GM23338 (cell line): Measurements from ENCODE around the gene BMS1. TPM values are rescaled to one million over a fixed set of nuclear protein-coding genes. Genes with fewer than 3 reads are reported as not detected.

Experiments
- ATAC-seq: fragments of 200-7000 bp; cut with Tn5 transposase; 3 replicates; pipeline ENCODE4 v1.9.1; 2020
- DNase-seq: peaks from one replicate; pipeline ENCODE4 v3.0.0-alpha.2; 2015; ENCODE audit warnings: low spot score
- H2AFZ ChIP-seq: fragments of 200-600 bp; sonication (generic); 2 replicates; pipeline ENCODE4 v1.8.0; 2016; ENCODE audit warnings: antibody characterized with exemption, mild to moderate bottlenecking, moderate library complexity
- H3F3A ChIP-seq: fragments of 200-600 bp; sonication (generic); replicated peaks from 2 replicates; pipeline ENCODE4 v1.8.0; 2017; ENCODE audit warnings: antibody characterized with exemption, mixed run types, low read depth
- H3K27ac ChIP-seq: fragments of 200-600 bp; sonication (generic); 2 replicates; pipeline ENCODE4 v1.6.1; 2016; ENCODE audit warnings: low read depth
- H3K27me3 ChIP-seq: fragments of 200-600 bp; sonication (generic); 2 replicates; pipeline ENCODE4 v1.8.0; 2016; ENCODE audit warnings: mild to moderate bottlenecking, mixed run types, moderate library complexity; ENCODE audit not compliant: insufficient read depth
- H3K36me3 ChIP-seq: fragments of 200-600 bp; sonication (generic); 2 replicates; pipeline ENCODE4 v1.8.0; 2016; ENCODE audit warnings: mild to moderate bottlenecking; ENCODE audit not compliant: insufficient read depth
- H3K4me1 ChIP-seq: fragments of 200-600 bp; sonication (generic); 2 replicates; pipeline ENCODE4 v1.8.0; 2016; ENCODE audit warnings: mild to moderate bottlenecking, moderate library complexity; ENCODE audit not compliant: insufficient read depth
- H3K4me2 ChIP-seq: fragments of 200-600 bp; sonication (generic); 2 replicates; pipeline ENCODE4 v1.7.1; 2017; ENCODE audit warnings: mixed run types
- H3K4me3 ChIP-seq: fragments of 200-600 bp; sonication (generic); 2 replicates; pipeline ENCODE4 v1.6.1; 2016; ENCODE audit warnings: mixed run types
- H3K79me2 ChIP-seq: fragments of 200-600 bp; sonication (generic); replicated peaks from 2 replicates; pipeline ENCODE4 v1.8.0; 2017; ENCODE audit warnings: mild to moderate bottlenecking; ENCODE audit not compliant: insufficient read depth
- H3K9me2 ChIP-seq: fragments of 200-600 bp; sonication (generic); 2 replicates; pipeline ENCODE4 v1.8.0; 2017; ENCODE audit not compliant: insufficient read depth
- H4K20me1 ChIP-seq: fragments of 200-600 bp; sonication (generic); replicated peaks from 2 replicates; pipeline ENCODE4 v1.8.0; 2017; ENCODE audit warnings: mild to moderate bottlenecking; ENCODE audit not compliant: insufficient read depth
- H3K27ac Mint-ChIP-seq: 2 replicates; pipeline ENCODE4 v1.8.0; 2020; ENCODE audit warnings: inconsistent platforms, mild to moderate bottlenecking, moderate library complexity, mixed read lengths
- H3K27me3 Mint-ChIP-seq: 3 replicates; pipeline ENCODE4 v1.8.0; 2022; ENCODE audit warnings: low read depth, mild to moderate bottlenecking, moderate library complexity, mixed read lengths, inconsistent platforms; ENCODE audit not compliant: insufficient read depth, poor library complexity
- H3K36me3 Mint-ChIP-seq: 3 replicates; pipeline ENCODE4 v1.8.0; 2021; ENCODE audit warnings: low read depth, mild to moderate bottlenecking, inconsistent platforms, moderate library complexity, mixed read lengths
- H3K4me1 Mint-ChIP-seq: 3 replicates; pipeline ENCODE4 v1.8.0; 2020; ENCODE audit warnings: mild to moderate bottlenecking, inconsistent platforms, mixed read lengths
- H3K4me3 Mint-ChIP-seq: 3 replicates; pipeline ENCODE4 v1.8.0; 2021; ENCODE audit warnings: moderate library complexity, mild to moderate bottlenecking, inconsistent platforms, mixed read lengths
- H3K9me3 Mint-ChIP-seq: 3 replicates; pipeline ENCODE4 v1.8.0; 2020; ENCODE audit warnings: moderate library complexity, mild to moderate bottlenecking, inconsistent platforms, mixed read lengths
- EZH2 ChIP-seq: fragments of 200-600 bp; sonication (generic); IDR thresholded peaks from one replicate; pipeline ENCODE4 v1.8.0; 2017; ENCODE audit warnings: antibody characterized with exemption, mild to moderate bottlenecking, low read depth; ENCODE audit not compliant: unreplicated experiment
- EZH2phosphoT487 ChIP-seq: fragments of 200-600 bp; sonication (generic); IDR thresholded peaks from one replicate; pipeline ENCODE4 v1.8.1; 2018; ENCODE audit warnings: antibody characterized with exemption; ENCODE audit not compliant: unreplicated experiment
- NANOG ChIP-seq: IDR thresholded peaks from 2 replicates; pipeline ENCODE4 v1.6.1; 2016; ENCODE audit warnings: antibody characterized with exemption, borderline replicate concordance
- STAT1 ChIP-seq: IDR thresholded peaks from one replicate; pipeline ENCODE4 v1.6.1; 2016; ENCODE audit warnings: antibody characterized with exemption; ENCODE audit not compliant: unreplicated experiment
- ZNF331 ChIP-seq: fragments of 250-450 bp; sonication (Bioruptor Pico); IDR thresholded peaks from 2 replicates; pipeline ENCODE4 v1.5.0; 2020; ENCODE audit warnings: low read depth, mild to moderate bottlenecking, moderate library complexity
- polyA plus RNA-seq: library from polyadenylated mRNA; unstranded; fragments of >200 nt; fragmentation: Nextera tagmentation; extraction: Ambion mirVana; gene quantifications from 2 replicates; pipeline ENCODE4 v1.2.1, GENCODE V29; 2016
- total RNA-seq: library from RNA; depleted of rRNA; stranded (reverse); fragments of >200 nt; shearing (Covaris generic); gene quantifications from 2 replicates; pipeline ENCODE4 v1.2.3, GENCODE V29; 2014
- TF ChIP-seq, protein P1 (sequence below): IDR thresholded peaks from one replicate; pipeline ENCODE4 v1.6.1; 2018; ENCODE audit warnings: antibody characterized with exemption; ENCODE audit not compliant: unreplicated experiment
- TF ChIP-seq, protein P2 (sequence below): fragments of 250-450 bp; sonication (Bioruptor Pico); IDR thresholded peaks from 2 replicates; pipeline ENCODE4 v1.5.0; 2020; ENCODE audit warnings: mild to moderate bottlenecking, moderate library complexity

BMS1 gene
- total and polyA plus RNA-seq, 2 experiments from 2014 or later: 26.4 to 37.7 TPM

DNA sequence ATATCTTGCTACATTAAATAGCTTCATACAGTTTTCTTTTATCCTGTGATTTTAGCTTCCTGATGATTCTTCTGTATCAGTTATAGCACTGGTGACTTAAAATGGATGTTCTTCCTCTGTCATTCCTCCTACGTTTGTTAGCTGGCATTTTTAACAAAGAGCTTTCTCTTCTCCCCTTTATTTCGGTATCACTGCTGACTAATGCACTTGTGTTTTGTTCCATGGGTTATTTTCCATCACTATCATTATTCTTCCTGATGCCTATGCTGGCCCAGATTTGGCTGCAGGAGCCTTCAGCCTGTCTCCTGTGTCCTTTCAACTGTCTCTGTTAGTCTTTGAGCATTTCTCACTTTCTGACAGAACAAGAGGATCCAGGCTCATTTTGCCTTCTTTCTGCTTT is 13.1 kb downstream of the BMS1 start:
- H3K4me1 Mint-ChIP-seq: no peaks in the 10 kb centered on the region
- 0 out of 2 replicates have a peak, but pooled peaks cover 5% of the 10 kb centered on the region for H3F3A ChIP-seq
- peaks cover 79% of the 10 kb centered on the region for H3K36me3 ChIP-seq
- DNase-seq (no peak), ATAC-seq (no peak)
- H3K4me3 ChIP-seq: no peak overlapping the region
- H3K27ac Mint-ChIP-seq: no peak overlapping the region
- peaks cover 17% of the 10 kb centered on the region; the same call in 1 of the 2 replicates for H3K79me2 ChIP-seq
- no peaks in the 10 kb centered on the region for H3K9me2 ChIP-seq
- no peak overlapping the region for H3K4me3 Mint-ChIP-seq
- peaks cover 16% of the 10 kb centered on the region; the same call in 1 of the 2 replicates for H4K20me1 ChIP-seq
- no peaks in the 10 kb centered on the region for H3K27me3 ChIP-seq
- H3K9me3 Mint-ChIP-seq: no peaks in the 10 kb centered on the region
- H3K27me3 Mint-ChIP-seq: peaks cover 8% of the 10 kb centered on the region
- TF ChIP-seq NANOG (no peak), STAT1 (no peak)
- no peak overlapping the region for H2AFZ ChIP-seq
- H3K4me2 ChIP-seq: no peak overlapping the region
- H3K27ac ChIP-seq: no peak overlapping the region
- no peaks in the 10 kb centered on the region for H3K4me1 ChIP-seq
- peaks cover 97% of the 10 kb centered on the region for H3K36me3 Mint-ChIP-seq

DNA sequence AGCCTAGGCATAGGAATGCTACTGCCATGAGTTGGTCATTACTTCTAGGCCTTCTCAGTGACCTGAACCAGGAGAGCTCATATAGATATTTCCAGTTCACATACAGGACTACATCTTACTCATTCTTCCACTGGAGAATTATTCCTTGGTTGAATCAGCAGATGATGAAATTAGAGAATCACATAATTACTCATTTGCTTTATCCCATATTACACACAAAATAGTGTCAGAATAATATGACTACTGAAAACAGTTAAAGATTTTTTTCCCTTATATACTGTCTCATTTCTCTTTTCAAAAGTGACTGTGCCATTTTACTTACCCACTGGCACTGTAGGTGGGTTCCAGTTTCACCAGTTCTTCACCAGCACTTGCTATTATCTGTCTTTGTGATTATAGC is 18.5 kb downstream of the BMS1 start:
- Histone ChIP-seq H3K36me3 (peaks cover 65% of the 10 kb centered on the region), H3K79me2 (peaks cover 21% of the 10 kb centered on the region), H3F3A (0 out of 2 replicates have a peak, but pooled peaks cover 3% of the 10 kb centered on the region), H3K27ac (no peak overlapping the region), H3K9me2 (no peaks in the 10 kb centered on the region), H4K20me1 (peaks cover 7% of the 10 kb centered on the region; the same call in 1 of the 2 replicates), H3K27me3 (no peaks in the 10 kb centered on the region), H3K4me2 (no peak overlapping the region), H2AFZ (no peak overlapping the region), H3K4me1 (peaks cover 3% of the 10 kb centered on the region; the same call in 1 of the 2 replicates), H3K4me3 (no peak overlapping the region)
- TF ChIP-seq, protein P1, sequence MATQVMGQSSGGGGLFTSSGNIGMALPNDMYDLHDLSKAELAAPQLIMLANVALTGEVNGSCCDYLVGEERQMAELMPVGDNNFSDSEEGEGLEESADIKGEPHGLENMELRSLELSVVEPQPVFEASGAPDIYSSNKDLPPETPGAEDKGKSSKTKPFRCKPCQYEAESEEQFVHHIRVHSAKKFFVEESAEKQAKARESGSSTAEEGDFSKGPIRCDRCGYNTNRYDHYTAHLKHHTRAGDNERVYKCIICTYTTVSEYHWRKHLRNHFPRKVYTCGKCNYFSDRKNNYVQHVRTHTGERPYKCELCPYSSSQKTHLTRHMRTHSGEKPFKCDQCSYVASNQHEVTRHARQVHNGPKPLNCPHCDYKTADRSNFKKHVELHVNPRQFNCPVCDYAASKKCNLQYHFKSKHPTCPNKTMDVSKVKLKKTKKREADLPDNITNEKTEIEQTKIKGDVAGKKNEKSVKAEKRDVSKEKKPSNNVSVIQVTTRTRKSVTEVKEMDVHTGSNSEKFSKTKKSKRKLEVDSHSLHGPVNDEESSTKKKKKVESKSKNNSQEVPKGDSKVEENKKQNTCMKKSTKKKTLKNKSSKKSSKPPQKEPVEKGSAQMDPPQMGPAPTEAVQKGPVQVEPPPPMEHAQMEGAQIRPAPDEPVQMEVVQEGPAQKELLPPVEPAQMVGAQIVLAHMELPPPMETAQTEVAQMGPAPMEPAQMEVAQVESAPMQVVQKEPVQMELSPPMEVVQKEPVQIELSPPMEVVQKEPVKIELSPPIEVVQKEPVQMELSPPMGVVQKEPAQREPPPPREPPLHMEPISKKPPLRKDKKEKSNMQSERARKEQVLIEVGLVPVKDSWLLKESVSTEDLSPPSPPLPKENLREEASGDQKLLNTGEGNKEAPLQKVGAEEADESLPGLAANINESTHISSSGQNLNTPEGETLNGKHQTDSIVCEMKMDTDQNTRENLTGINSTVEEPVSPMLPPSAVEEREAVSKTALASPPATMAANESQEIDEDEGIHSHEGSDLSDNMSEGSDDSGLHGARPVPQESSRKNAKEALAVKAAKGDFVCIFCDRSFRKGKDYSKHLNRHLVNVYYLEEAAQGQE: no peak
- TF ChIP-seq ZNF331 (CRISPR knock-in tag) (no peak), EZH2 (no peak), EZH2phosphoT487 (no peak)
- TF ChIP-seq, protein P2, sequence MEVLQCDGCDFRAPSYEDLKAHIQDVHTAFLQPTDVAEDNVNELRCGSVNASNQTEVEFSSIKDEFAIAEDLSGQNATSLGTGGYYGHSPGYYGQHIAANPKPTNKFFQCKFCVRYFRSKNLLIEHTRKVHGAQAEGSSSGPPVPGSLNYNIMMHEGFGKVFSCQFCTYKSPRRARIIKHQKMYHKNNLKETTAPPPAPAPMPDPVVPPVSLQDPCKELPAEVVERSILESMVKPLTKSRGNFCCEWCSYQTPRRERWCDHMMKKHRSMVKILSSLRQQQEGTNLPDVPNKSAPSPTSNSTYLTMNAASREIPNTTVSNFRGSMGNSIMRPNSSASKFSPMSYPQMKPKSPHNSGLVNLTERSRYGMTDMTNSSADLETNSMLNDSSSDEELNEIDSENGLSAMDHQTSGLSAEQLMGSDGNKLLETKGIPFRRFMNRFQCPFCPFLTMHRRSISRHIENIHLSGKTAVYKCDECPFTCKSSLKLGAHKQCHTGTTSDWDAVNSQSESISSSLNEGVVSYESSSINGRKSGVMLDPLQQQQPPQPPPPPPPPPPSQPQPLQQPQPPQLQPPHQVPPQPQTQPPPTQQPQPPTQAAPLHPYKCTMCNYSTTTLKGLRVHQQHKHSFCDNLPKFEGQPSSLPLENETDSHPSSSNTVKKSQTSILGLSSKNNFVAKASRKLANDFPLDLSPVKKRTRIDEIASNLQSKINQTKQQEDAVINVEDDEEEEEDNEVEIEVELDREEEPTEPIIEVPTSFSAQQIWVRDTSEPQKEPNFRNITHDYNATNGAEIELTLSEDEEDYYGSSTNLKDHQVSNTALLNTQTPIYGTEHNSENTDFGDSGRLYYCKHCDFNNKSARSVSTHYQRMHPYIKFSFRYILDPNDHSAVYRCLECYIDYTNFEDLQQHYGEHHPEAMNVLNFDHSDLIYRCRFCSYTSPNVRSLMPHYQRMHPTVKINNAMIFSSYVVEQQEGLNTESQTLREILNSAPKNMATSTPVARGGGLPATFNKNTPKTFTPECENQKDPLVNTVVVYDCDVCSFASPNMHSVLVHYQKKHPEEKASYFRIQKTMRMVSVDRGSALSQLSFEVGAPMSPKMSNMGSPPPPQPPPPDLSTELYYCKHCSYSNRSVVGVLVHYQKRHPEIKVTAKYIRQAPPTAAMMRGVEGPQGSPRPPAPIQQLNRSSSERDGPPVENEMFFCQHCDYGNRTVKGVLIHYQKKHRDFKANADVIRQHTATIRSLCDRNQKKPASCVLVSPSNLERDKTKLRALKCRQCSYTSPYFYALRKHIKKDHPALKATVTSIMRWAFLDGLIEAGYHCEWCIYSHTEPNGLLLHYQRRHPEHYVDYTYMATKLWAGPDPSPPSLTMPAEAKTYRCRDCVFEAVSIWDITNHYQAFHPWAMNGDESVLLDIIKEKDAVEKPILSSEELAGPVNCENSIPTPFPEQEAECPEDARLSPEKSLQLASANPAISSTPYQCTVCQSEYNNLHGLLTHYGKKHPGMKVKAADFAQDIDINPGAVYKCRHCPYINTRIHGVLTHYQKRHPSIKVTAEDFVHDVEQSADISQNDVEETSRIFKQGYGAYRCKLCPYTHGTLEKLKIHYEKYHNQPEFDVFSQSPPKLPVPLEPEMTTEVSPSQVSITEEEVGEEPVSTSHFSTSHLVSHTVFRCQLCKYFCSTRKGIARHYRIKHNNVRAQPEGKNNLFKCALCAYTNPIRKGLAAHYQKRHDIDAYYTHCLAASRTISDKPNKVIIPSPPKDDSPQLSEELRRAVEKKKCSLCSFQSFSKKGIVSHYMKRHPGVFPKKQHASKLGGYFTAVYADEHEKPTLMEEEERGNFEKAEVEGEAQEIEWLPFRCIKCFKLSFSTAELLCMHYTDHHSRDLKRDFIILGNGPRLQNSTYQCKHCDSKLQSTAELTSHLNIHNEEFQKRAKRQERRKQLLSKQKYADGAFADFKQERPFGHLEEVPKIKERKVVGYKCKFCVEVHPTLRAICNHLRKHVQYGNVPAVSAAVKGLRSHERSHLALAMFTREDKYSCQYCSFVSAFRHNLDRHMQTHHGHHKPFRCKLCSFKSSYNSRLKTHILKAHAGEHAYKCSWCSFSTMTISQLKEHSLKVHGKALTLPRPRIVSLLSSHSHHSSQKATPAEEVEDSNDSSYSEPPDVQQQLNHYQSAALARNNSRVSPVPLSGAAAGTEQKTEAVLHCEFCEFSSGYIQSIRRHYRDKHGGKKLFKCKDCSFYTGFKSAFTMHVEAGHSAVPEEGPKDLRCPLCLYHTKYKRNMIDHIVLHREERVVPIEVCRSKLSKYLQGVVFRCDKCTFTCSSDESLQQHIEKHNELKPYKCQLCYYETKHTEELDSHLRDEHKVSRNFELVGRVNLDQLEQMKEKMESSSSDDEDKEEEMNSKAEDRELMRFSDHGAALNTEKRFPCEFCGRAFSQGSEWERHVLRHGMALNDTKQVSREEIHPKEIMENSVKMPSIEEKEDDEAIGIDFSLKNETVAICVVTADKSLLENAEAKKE (CRISPR knock-in tag): no peak
- DNase-seq: no peak
- ATAC-seq: no peak
- no peak overlapping the region for H3K27ac Mint-ChIP-seq
- peaks cover 7% of the 10 kb centered on the region for H3K27me3 Mint-ChIP-seq
- no peaks in the 10 kb centered on the region for H3K4me1 Mint-ChIP-seq
- no peak overlapping the region for H3K4me3 Mint-ChIP-seq
- H3K9me3 Mint-ChIP-seq: no peaks in the 10 kb centered on the region
- H3K36me3 Mint-ChIP-seq: peaks cover 92% of the 10 kb centered on the region
